Liver (tissue), 9 donors: Measurements from ENCODE around the gene RRP15. TPM values are rescaled to one million over a fixed set of nuclear protein-coding genes. Genes with fewer than 3 reads are reported as not detected.

Experiments used
- DNase-seq: peaks from one replicate; pipeline ENCODE4 v3.0.0-alpha.2; 2017; ENCODE audit warnings: low spot score
- H3K27ac ChIP-seq, 2 donors: one replicate each; pipeline ENCODE4 v1.7.0; 2013; ENCODE audit warnings: inconsistent platforms in 2 of 2, low read length in 2 of 2, control low read depth in 1 of 2, low read depth in 1 of 2, mild to moderate bottlenecking in 1 of 2
- H3K27me3 ChIP-seq, 4 donors: one replicate each; pipeline versions ENCODE4 v1.6.1 to v1.7.0; 2013; ENCODE audit warnings: low read length in 3 of 4, inconsistent platforms in 1 of 4, mild to moderate bottlenecking in 1 of 4, moderate library complexity in 1 of 4; ENCODE audit not compliant: control insufficient read depth in 4 of 4, insufficient read depth in 4 of 4
- H3K36me3 ChIP-seq, 4 donors: one replicate each; pipeline versions ENCODE4 v1.6.1 to v1.7.0; 2013; ENCODE audit warnings: low read length in 3 of 4, mild to moderate bottlenecking in 3 of 4, low read depth in 1 of 4, moderate library complexity in 1 of 4; ENCODE audit not compliant: control insufficient read depth in 4 of 4, insufficient read depth in 3 of 4
- H3K4me1 ChIP-seq, 4 donors: one replicate each; pipeline versions ENCODE4 v1.6.1 to v1.7.0; 2013; ENCODE audit warnings: low read length in 3 of 4, mild to moderate bottlenecking in 3 of 4, moderate library complexity in 1 of 4; ENCODE audit not compliant: control insufficient read depth in 4 of 4, insufficient read depth in 4 of 4
- H3K4me3 ChIP-seq, 3 donors: one replicate each; pipeline versions ENCODE4 v1.6.1 to v1.7.0; 2013; ENCODE audit warnings: low read length in 3 of 3, control low read depth in 1 of 3, low read depth in 1 of 3, mild to moderate bottlenecking in 1 of 3
- H3K9ac ChIP-seq, 2 donors: one replicate each; pipeline ENCODE4 v1.7.0; 2013; ENCODE audit warnings: low read length in 2 of 2, mild to moderate bottlenecking in 2 of 2, moderate library complexity in 2 of 2, control low read depth in 1 of 2, low read depth in 1 of 2
- H3K9me3 ChIP-seq, 4 donors: one replicate each; pipeline versions ENCODE4 v1.6.1 to v1.7.0; 2013; ENCODE audit warnings: low read length in 3 of 4; ENCODE audit not compliant: control insufficient read depth in 4 of 4
- FOXA1 ChIP-seq: IDR thresholded peaks from 2 replicates; pipeline ENCODE4 v1.6.1; 2016; ENCODE audit warnings: antibody characterized with exemption
- GABPA ChIP-seq, 2 donors: IDR thresholded peaks in 1 of 2; conservative IDR thresholded peaks in 1 of 2; 2 replicates each; pipeline ENCODE4 v1.6.1; 2016; ENCODE audit warnings: antibody characterized with exemption in 2 of 2, mild to moderate bottlenecking in 1 of 2, moderate library complexity in 1 of 2
- HNF4G ChIP-seq: IDR thresholded peaks from 2 replicates; pipeline ENCODE4 v1.6.1; 2016; ENCODE audit warnings: antibody characterized with exemption
- JUND ChIP-seq, 2 donors: IDR thresholded peaks; 2 replicates each; pipeline ENCODE4 v1.6.1; 2016; ENCODE audit warnings: antibody characterized with exemption in 2 of 2
- NR2F2 ChIP-seq: IDR thresholded peaks from 2 replicates; pipeline ENCODE4 v1.6.1; 2016; ENCODE audit warnings: antibody characterized with exemption
- RAD21 ChIP-seq, 2 donors: IDR thresholded peaks; 2 replicates each; pipeline ENCODE4 v1.6.1; 2016; ENCODE audit warnings: antibody characterized with exemption in 2 of 2, mild to moderate bottlenecking in 2 of 2
- SP1 ChIP-seq: IDR thresholded peaks from 2 replicates; pipeline ENCODE4 v1.6.1; 2018; ENCODE audit warnings: antibody characterized with exemption, mild to moderate bottlenecking
- TAF1 ChIP-seq: conservative IDR thresholded peaks from 2 replicates; pipeline ENCODE4 v1.6.1; 2016; ENCODE audit warnings: antibody characterized with exemption, mild to moderate bottlenecking
- WGBS: extraction: QIAGEN DNeasy Blood & Tissue Kit; methylation state at CpG from one replicate; pipeline ENCODE4 v1.1.7; 2013; 5-methylcytosine and 5-hydroxymethylcytosine counted together
- polyA plus RNA-seq, 2 donors: library from polyadenylated mRNA; stranded (reverse) in 1 of 2; unstranded in 1 of 2; fragments of 200-250 nt in 1 of 2; fragments of >200 nt in 1 of 2; fragmentation: Nextera tagmentation in 1 of 2; extraction: Ambion mirVana in 1 of 2; gene quantifications; one replicate each; pipeline versions ENCODE4 v1.2.1 to v1.2.3, GENCODE V29; 2013 to 2015
- total RNA-seq, 2 donors: library from RNA; depleted of rRNA; stranded (reverse); fragments of >200 nt; gene quantifications; one replicate each; pipeline ENCODE4 v1.2.3, GENCODE V29; 2014
- TF ChIP-seq, protein P1 (sequence below): IDR thresholded peaks from 2 replicates; pipeline ENCODE4 v1.6.1; 2016; ENCODE audit warnings: antibody characterized with exemption
- TF ChIP-seq, protein P2 (sequence below): IDR thresholded peaks from 2 replicates; pipeline ENCODE4 v1.6.1; 2016; ENCODE audit warnings: antibody characterized with exemption
- TF ChIP-seq, protein P3 (sequence below): IDR thresholded peaks from 2 replicates; pipeline ENCODE4 v1.6.1; 2016; ENCODE audit warnings: antibody characterized with exemption, mild to moderate bottlenecking
- TF ChIP-seq, protein P4 (sequence below): fragments of 150-350 bp; IDR thresholded peaks from 2 replicates; pipeline ENCODE4 v1.5.1; 2017; ENCODE audit warnings: improper control_type of control experiment, low read depth, low read length; ENCODE audit not compliant: missing input control
- TF ChIP-seq, protein P5 (sequence below): IDR thresholded peaks from 2 replicates; pipeline ENCODE4 v1.6.1; 2016; ENCODE audit warnings: antibody characterized with exemption
- donor health status: healthy.
- donor health status: healthy.
- donor health status: healthy.
- donor health status: healthy.
- donor health status: healthy.

The RRP15 gene
- total and polyA plus RNA-seq, 4 donors, result 2.4 to 9.2 (median 5.2) TPM

DNA sequence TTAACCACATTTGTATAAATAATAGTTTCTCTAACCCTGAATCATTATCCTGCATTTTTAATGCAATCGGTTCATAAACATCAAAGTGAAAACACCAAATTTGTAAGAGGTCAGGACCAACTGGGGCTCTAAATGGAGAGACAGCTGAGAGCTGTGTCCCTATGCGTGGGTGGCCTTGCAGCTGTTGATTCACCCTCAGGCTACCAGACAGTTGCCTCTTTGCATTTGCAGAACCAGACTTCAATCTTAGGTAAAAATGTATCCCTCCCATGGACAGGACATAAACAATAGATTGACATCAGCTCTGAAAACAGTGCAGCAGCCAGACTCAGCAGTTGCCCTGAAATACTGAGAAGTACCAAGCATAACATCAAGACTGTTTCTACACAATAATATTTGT is 51.2 kb downstream of the RRP15 start:
- no peaks in the 10 kb centered on the region for H3K36me3 ChIP-seq
- no peak overlapping the region for H3K9ac ChIP-seq
- WGBS, result 85% methylated on average over 2 of the region's 2 CpGs
- H3K27me3 ChIP-seq, result no peaks in the 10 kb centered on the region
- no peaks in the 10 kb centered on the region for H3K9me3 ChIP-seq
- H3K27ac ChIP-seq, result no peak overlapping the region
- DNase-seq, result no peak
- no peak overlapping the region for H3K4me3 ChIP-seq
- TF ChIP-seq FOXA1, result no peak
- TF ChIP-seq JUND (IDR thresholded peaks at IDR 0.05), result no peak
- no peak for TF ChIP-seq GABPA (IDR thresholded peaks at IDR 0.05 in 1 of 2, conservative IDR thresholded peaks at IDR 0.05 in 1 of 2)
- peaks cover 0 to 5% (median under 1%) of the 10 kb centered on the region in 4 donors for H3K4me1 ChIP-seq

DNA sequence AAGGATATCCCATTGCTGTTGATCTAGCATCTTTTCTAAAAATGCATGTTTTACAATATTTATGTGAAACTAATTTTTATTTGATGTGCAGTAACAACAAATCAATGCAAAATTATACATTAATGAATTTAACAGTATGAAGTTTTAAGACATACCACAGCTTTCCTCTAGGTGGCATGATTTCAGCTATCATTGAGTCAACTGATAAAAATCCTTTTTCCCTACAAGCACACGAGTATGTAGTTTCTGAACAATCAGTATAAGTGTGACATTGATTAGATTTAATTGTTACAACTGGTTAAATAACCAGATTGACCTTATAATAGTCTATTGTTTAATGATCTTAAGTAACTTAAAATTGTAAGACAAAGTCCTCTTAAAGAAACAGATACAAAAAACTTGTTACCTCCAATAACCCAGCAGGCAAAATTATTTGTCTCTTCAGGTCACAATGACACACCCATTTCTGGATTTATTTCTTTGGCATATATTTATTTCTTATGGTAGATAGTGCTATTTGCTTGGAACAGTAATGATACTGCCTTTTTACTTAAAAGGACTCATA is 54.3 kb downstream of the RRP15 start:
- H3K4me1 ChIP-seq, result peaks cover 0 to 5% (median under 1%) of the 10 kb centered on the region in 4 donors
- WGBS, result 5% methylated on average over 1 of the region's 1 CpG
- no peak overlapping the region for H3K4me3 ChIP-seq
- H3K9me3 ChIP-seq, result no peaks in the 10 kb centered on the region
- H3K36me3 ChIP-seq, result no peaks in the 10 kb centered on the region
- DNase-seq, result no peak
- no peak for TF ChIP-seq TAF1
- peak; percentile 84 to 86 for TF ChIP-seq RAD21 (IDR thresholded peaks at IDR 0.05)
- TF ChIP-seq, protein P1, sequence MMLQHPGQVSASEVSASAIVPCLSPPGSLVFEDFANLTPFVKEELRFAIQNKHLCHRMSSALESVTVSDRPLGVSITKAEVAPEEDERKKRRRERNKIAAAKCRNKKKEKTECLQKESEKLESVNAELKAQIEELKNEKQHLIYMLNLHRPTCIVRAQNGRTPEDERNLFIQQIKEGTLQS, result no peak
- TF ChIP-seq, protein P2, sequence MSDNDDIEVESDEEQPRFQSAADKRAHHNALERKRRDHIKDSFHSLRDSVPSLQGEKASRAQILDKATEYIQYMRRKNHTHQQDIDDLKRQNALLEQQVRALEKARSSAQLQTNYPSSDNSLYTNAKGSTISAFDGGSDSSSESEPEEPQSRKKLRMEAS, result no peak
- TF ChIP-seq, protein P3, sequence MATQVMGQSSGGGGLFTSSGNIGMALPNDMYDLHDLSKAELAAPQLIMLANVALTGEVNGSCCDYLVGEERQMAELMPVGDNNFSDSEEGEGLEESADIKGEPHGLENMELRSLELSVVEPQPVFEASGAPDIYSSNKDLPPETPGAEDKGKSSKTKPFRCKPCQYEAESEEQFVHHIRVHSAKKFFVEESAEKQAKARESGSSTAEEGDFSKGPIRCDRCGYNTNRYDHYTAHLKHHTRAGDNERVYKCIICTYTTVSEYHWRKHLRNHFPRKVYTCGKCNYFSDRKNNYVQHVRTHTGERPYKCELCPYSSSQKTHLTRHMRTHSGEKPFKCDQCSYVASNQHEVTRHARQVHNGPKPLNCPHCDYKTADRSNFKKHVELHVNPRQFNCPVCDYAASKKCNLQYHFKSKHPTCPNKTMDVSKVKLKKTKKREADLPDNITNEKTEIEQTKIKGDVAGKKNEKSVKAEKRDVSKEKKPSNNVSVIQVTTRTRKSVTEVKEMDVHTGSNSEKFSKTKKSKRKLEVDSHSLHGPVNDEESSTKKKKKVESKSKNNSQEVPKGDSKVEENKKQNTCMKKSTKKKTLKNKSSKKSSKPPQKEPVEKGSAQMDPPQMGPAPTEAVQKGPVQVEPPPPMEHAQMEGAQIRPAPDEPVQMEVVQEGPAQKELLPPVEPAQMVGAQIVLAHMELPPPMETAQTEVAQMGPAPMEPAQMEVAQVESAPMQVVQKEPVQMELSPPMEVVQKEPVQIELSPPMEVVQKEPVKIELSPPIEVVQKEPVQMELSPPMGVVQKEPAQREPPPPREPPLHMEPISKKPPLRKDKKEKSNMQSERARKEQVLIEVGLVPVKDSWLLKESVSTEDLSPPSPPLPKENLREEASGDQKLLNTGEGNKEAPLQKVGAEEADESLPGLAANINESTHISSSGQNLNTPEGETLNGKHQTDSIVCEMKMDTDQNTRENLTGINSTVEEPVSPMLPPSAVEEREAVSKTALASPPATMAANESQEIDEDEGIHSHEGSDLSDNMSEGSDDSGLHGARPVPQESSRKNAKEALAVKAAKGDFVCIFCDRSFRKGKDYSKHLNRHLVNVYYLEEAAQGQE, result no peak
- TF ChIP-seq, protein P4, sequence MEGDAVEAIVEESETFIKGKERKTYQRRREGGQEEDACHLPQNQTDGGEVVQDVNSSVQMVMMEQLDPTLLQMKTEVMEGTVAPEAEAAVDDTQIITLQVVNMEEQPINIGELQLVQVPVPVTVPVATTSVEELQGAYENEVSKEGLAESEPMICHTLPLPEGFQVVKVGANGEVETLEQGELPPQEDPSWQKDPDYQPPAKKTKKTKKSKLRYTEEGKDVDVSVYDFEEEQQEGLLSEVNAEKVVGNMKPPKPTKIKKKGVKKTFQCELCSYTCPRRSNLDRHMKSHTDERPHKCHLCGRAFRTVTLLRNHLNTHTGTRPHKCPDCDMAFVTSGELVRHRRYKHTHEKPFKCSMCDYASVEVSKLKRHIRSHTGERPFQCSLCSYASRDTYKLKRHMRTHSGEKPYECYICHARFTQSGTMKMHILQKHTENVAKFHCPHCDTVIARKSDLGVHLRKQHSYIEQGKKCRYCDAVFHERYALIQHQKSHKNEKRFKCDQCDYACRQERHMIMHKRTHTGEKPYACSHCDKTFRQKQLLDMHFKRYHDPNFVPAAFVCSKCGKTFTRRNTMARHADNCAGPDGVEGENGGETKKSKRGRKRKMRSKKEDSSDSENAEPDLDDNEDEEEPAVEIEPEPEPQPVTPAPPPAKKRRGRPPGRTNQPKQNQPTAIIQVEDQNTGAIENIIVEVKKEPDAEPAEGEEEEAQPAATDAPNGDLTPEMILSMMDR, result peak; percentile 57
- no peak for TF ChIP-seq SP1
- TF ChIP-seq NR2F2, result no peak
- TF ChIP-seq FOXA1, result no peak
- TF ChIP-seq, protein P5, sequence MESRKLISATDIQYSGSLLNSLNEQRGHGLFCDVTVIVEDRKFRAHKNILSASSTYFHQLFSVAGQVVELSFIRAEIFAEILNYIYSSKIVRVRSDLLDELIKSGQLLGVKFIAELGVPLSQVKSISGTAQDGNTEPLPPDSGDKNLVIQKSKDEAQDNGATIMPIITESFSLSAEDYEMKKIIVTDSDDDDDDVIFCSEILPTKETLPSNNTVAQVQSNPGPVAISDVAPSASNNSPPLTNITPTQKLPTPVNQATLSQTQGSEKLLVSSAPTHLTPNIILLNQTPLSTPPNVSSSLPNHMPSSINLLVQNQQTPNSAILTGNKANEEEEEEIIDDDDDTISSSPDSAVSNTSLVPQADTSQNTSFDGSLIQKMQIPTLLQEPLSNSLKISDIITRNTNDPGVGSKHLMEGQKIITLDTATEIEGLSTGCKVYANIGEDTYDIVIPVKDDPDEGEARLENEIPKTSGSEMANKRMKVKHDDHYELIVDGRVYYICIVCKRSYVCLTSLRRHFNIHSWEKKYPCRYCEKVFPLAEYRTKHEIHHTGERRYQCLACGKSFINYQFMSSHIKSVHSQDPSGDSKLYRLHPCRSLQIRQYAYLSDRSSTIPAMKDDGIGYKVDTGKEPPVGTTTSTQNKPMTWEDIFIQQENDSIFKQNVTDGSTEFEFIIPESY, result no peak
- TF ChIP-seq GABPA (IDR thresholded peaks at IDR 0.05 in 1 of 2, conservative IDR thresholded peaks at IDR 0.05 in 1 of 2), result no peak
- no peak for TF ChIP-seq HNF4G
- no peaks in the 10 kb centered on the region for H3K27me3 ChIP-seq
- H3K27ac ChIP-seq, result no peak overlapping the region
- H3K9ac ChIP-seq, result no peak overlapping the region
